ENCODE results near the gene ATOSB. TPM values are rescaled to one million over a fixed set of nuclear protein-coding genes. Genes with fewer than 3 reads are reported as not detected.

Gene ATOSB
- total RNA-seq: 19.4 TPM

GRCh38 chr9:35115680-35116538 lies at the start of gene ATOSB:
Gene ATOSB (minus strand): TSS chr9:35115862. CDS start chr9:35108274, 7,588 bp downstream.

GRCh38 chr9:35161713-35162604 lies 46.3 kb upstream of the ATOSB start, which contains the start of gene UNC13B:
Gene UNC13B (plus strand): TSS chr9:35162009. CDS start chr9:35162284, 275 bp downstream.

GRCh38 chr9:35102769-35103659 lies 12.6 kb downstream of the ATOSB start, which contains the start of gene STOML2:
Gene STOML2 (minus strand): TSS chr9:35103131. CDS start chr9:35103094, 37 bp downstream.

GRCh38 chr9:35096035-35096849 lies 19.4 kb downstream of the ATOSB start, which contains the start of gene PIGO:
Gene PIGO (minus strand): TSS chr9:35096591. CDS start chr9:35095565, 1,026 bp downstream.

GRCh38 chr9:35079426-35080341 lies 36.0 kb downstream of the ATOSB start, which contains the start of gene FANCG:
Gene FANCG (minus strand): TSS chr9:35079942. CDS start chr9:35079524, 418 bp downstream.

GRCh38 chr9:35072461-35073278 lies 43.0 kb downstream of the ATOSB start, which contains the start of gene VCP:
Gene VCP (minus strand): TSS chr9:35072625. CDS start chr9:35072353, 272 bp downstream.

Other genes with a start within 250 kb of the ATOSB start
- 45.2 TPM for gene PHF24, start 157.6 kb downstream of the ATOSB start, total RNA-seq
- 35.1 TPM for gene DNAJB5, start 126.1 kb downstream of the ATOSB start, total RNA-seq
- 193 TPM for gene VCP, start 43.2 kb downstream of the ATOSB start, total RNA-seq
- 26.5 TPM for gene FANCG, start 35.9 kb downstream of the ATOSB start, total RNA-seq
- 9.9 TPM for gene PIGO, start 19.3 kb downstream of the ATOSB start, total RNA-seq
- 69.2 TPM for gene STOML2, start 12.7 kb downstream of the ATOSB start, total RNA-seq
- gene UNC13B, start 46.1 kb upstream of the ATOSB start, total RNA-seq: 26.5 TPM